ENCODE data around the gene CRMP1.

The CRMP1 gene

GRCh38 chr4:5891563-5892322 is 1.1 kb downstream of the CRMP1 start:
- TF ChIP-seq, protein P1, sequence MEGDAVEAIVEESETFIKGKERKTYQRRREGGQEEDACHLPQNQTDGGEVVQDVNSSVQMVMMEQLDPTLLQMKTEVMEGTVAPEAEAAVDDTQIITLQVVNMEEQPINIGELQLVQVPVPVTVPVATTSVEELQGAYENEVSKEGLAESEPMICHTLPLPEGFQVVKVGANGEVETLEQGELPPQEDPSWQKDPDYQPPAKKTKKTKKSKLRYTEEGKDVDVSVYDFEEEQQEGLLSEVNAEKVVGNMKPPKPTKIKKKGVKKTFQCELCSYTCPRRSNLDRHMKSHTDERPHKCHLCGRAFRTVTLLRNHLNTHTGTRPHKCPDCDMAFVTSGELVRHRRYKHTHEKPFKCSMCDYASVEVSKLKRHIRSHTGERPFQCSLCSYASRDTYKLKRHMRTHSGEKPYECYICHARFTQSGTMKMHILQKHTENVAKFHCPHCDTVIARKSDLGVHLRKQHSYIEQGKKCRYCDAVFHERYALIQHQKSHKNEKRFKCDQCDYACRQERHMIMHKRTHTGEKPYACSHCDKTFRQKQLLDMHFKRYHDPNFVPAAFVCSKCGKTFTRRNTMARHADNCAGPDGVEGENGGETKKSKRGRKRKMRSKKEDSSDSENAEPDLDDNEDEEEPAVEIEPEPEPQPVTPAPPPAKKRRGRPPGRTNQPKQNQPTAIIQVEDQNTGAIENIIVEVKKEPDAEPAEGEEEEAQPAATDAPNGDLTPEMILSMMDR (IDR thresholded peaks at IDR 0.05; ENCODE audit: control insufficient read depth, insufficient read depth, low read depth, low read length, missing control alignments): no peak
- no peak for DNase-seq (ENCODE audit: low read depth)
- no peak overlapping the region for H3K4me3 ChIP-seq (ENCODE audit: control insufficient read depth, low read depth, low read length)

GRCh38 chr4:5890063-5890727 is 2.7 kb downstream of the CRMP1 start:
- TF ChIP-seq, protein P1 (IDR thresholded peaks at IDR 0.05; ENCODE audit: control insufficient read depth, insufficient read depth, low read depth, low read length, missing control alignments): no peak
- DNase-seq (ENCODE audit: low read depth): no peak
- H3K4me3 ChIP-seq (ENCODE audit: control insufficient read depth, low read depth, low read length): no peak overlapping the region

- DNase-seq (ENCODE audit: low read depth): no peak
- no peak overlapping the region for H3K4me3 ChIP-seq (ENCODE audit: control insufficient read depth, low read depth, low read length)
- TF ChIP-seq, protein P1 (IDR thresholded peaks at IDR 0.05; ENCODE audit: control insufficient read depth, insufficient read depth, low read depth, low read length, missing control alignments): no peak
Observed at GRCh38 chr4:5889002-5889696, 3.7 kb downstream of the CRMP1 start.

DNA sequence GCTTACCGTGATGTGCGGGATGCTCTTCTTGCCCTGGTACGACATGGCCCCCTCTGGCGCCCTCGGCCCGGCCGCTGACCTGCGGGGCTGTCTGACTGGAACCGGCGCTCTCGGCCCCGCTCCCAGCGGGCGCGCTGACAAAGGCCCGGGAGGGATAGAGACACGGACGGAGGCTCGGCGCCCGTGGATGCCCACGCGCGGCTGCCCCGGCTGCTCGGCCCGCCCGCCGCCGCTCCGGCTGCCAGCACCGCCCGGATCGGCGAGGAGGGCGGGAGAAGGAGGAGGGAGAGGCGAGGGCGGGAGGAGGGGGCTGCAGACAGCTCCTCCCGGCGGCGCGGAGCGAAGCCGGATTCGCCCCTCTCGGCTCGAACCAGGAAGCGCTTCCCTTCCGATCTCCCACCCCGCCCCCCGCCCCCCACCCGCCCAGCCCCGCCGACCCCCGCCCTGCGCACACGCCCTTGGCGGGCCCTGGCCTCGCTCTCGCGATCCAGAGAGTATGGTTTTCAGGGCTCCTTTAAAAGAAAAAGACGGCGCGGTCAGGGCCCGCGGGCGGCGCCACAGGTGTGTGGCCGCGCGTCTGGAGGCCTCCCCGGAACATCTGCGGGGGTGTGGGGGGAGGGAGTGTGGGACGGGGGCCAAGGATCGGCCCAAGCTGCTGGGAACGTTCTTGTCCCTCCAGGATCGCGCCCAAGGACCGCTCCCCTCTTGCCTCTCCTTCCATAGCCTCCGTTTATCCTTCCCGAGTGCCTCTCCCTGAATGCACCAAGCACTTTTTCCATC is 4.5 kb downstream of the CRMP1 start:
- TF ChIP-seq, protein P1 (IDR thresholded peaks at IDR 0.05; ENCODE audit: control insufficient read depth, insufficient read depth, low read depth, low read length, missing control alignments): no peak
- no peak for DNase-seq (ENCODE audit: low read depth)
- no peak overlapping the region for H3K4me3 ChIP-seq (ENCODE audit: control insufficient read depth, low read depth, low read length)

DNA sequence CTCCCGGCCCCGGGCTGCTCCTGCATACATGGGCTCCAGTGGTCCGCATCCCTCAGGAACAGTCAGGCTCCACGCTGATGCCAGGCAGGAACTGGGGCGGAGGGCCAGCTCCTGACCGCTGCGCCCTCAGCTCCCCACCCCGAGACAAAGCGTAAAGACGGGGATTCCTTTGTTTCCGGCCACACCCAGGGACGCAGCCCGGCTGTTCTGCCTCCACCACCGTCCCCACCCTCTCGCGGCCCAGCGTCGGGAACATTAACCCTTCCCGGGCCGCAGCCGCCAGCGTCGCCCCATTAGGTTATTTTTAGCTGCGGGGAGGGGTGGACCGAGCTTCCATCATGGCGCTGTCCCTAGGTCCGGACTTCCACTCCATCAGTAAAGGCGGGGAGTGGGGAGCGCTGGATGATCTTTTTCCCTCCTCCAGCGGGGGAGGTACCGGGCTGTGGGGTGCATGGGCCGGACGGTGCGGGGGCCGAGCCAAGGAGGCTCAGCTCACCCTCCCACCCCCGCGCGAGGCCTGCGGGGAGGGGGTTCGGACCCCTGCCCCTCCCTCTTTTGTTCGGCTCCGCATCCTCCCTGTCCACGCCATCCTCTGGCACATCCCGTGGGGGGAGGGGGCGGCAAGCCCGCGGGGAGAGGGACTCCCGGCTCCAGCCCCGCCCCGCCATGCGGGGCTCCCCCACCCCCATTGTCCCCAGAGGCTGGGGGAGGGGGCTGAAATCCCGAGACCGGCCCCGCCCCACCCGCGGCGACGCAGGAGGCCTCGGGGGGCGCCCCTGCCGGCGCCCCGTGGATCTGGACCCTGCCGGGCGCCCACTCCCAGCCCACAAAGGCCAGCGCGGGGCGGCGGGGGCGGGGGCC is 5.3 kb downstream of the CRMP1 start:
- TF ChIP-seq, protein P1 (IDR thresholded peaks at IDR 0.05; ENCODE audit: control insufficient read depth, insufficient read depth, low read depth, low read length, missing control alignments): no peak
- H3K4me3 ChIP-seq (ENCODE audit: control insufficient read depth, low read depth, low read length): no peak overlapping the region
- no peak for DNase-seq (ENCODE audit: low read depth)
